GM21619 (cell line): ENCODE measurements around the gene NKX1-2.

Source experiments
- ATAC-seq: cut with Tn5 transposase; IDR thresholded peaks from one replicate; pipeline ENCODE4 v1.9.1; 2021; ENCODE audit not compliant: unreplicated experiment

NKX1-2 gene

DNA sequence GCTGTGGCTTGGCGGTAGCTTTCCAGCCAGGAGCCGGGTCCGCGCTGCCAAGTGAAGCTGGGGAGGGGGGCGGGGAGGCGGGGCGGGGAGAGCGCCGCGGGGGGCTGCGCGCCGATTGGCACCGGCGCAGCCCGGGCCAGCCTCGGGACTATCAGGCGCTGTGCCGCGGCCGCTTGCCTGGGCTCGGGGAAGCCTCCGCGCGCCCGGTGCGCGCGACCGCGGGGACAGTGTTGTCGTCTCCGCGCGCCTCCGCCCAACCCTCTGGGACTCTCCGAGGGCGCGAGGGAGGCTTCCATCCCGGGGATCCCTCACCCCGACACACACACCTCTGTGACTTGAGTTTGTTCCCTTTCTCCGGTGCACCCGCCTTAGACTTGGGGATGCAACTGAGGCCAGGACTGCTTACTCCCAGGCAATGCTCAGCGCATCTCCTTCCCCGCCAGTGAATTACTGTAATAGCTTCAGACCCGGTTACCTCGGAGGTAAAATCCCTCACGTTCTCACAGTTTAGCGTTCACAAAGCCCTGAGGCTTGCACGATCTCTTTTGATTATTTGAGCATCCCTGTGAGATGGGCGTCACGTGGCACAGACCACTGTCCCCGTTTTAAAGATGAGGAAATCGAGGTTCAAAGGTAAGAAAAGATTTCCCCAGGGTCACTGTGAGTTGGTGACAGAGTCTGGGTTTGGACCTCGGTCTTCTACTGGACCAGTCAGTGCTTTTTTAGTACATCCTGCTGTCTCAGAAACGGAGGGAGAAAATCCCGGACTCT is at the start of gene NKX1-2:
Gene NKX1-2 (minus strand): TSS at position 24 of the 771 bp plus-strand sequence. CDS start 92 bp downstream, outside the sequence.
- no peak for ATAC-seq

DNA sequence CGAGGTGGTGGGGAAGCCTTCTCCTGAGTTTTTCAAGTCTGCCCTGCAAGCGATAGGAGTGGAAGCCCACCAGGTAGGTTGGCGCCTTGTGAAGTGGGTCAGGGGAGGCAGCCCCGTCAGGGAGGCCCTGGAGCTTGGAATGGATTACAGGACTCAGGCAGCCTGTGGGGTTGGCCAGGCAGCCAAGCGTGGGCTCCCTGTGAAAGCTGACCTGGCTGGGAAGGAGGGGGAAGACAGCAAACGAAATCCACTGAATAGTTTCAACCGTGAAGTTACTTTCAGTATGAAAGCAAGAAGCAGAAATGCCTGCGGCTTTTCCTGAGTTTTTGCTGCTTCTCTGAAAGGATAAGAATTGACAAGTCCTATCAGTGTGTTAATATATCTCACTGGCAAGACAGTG is 48.2 kb upstream of the NKX1-2 start:
- no peak for ATAC-seq

DNA sequence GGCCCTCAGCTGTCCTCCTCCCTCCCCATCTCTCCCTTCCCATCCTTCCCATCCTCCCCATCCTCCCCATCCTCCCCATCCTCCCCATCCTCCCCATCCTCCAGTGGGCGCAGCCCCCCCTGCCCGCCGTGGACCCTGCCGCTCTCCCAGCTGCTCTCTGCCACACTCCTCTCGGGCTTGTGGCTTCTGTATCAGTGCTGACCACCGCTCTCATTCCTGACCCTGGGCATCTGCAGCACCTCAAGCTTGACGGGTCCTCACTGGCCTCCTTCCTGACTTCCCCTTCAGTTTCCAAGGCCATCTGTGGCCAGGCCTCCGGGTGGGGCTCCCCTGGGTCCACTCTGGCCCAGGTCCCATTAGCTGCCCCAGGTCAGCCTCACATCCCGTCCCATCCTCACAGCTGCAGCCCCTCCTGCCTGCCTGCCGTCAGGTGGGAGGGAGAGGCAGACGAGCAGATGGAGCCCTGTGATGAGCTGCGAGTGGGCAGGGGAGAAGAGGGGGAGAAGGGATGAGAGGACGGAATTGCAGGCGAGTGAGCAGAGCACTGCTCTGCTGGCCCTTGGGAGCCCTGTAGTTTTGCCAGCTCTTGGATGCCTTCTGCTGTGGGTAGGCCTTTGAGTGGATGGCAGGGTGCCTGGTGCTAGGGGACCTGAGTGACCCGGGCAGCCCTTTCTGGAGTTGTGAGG is 47.5 kb upstream of the NKX1-2 start:
- ATAC-seq, result no peak

DNA sequence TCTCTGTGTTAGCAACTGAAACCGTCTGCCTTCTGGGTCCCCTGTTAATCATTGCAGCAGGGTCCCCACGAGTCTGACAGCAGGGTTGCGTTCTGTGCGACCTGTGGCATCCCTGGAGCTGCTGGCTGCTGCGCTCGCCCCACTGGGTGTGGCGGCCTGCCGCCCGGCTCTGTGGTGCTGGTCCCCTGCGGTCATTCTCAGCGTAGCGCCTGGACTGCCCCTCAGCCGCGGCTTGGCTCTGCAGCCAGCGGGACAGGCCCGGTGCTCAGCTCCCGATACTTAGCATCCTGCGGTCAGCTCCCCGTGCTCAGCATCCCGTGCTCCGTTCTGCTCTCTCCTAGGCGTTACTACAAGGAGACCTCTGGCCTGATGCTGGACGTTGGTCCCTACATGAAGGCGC is 46.8 kb upstream of the NKX1-2 start:
- no peak for ATAC-seq

DNA sequence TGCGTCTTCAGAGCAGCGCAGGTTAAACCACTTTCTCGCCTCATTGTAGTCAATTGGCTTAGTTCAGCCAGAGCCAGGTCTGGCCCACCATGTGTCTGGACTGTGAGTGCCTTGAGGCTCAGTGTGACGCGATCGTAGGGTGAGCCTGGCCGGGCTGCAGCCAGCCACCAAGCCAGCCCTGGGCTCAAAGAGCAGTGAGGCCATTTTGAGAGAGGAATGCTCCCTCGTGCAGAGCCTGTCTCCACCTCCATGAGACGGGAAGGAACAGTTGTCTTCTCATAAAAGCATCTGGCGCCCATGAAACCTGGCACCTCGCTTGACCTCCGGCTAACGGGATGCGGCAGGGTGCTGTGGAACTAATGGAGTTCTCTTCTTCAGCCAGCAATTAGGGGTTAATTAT is 46.3 kb upstream of the NKX1-2 start:
- no peak for ATAC-seq

DNA sequence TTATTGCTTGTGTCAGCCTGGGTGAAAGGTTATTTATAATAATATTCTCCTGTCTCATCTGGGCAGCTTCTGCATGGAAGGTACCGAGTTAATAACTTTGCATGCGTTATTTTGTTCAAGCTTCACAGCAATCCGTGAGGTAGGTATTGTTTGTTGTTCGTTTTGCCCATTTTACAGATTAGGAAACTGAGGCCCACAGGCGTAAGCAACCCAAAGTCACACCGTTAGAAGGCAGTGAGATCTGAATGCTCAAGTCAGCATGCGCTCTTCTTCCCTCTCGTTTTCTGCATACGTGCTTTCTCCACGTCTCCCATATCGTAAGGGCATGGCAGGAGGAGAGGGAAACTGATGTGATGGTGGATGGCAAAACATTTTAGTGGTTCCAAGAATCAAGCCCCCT is 45.9 kb upstream of the NKX1-2 start:
- ATAC-seq, result no peak

DNA sequence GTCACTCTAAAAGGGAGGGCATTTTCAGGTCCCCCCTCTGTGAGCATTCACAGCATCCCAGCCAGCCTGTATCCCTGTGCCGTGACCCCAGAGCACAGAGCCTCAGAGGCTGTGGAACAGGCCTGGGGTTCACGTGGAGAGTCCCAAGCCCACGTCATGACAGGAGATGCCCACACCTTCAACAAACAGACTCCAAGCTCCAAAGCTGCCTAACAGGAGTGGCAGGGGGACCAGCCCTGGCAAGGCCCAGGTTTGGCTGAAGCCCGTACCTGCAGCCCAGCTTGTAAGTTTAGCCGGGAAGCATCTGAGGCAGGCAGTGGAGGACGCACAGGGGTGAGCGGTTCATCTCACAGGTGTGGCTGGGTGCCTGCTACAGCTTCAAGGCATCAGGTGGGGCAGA is 45.3 kb upstream of the NKX1-2 start:
- ATAC-seq, result no peak

DNA sequence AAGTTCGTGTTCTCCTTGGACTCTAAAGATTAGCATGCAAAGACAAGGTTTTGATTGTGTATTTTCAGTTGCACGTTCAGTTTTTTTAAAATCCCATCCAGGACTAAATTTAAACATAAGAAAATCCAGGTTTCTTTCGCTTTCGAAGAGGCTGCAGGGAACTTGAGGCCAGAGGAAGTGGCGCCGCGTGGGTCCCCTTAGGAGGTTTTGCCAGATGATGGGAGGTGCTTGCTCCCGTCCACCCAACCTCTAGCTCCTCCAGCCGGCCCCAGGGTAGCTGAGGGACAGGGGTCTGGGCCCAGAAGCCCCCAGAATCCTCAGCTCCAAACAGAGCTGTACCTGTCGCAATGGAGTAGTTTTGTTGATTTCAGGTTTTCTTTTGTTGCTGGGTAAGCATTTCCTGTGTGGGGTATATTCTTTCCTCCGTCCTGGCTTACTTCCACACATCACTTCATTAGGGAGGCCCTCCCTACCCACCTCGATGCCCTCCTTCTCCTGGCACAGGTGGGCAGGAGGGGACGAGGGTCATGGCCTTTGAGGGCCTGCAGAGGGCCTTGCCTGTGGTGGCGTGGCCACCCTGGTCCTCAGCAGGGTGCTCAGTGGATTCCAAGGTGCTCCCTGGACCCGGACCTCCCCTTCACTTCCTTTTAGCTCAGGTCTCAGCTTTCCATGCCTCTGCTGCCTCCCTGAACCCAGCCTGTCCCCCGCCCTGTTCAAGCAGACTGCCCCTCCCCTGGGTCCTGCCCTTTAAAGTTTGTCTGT is 44.4 kb upstream of the NKX1-2 start:
- no peak for ATAC-seq

DNA sequence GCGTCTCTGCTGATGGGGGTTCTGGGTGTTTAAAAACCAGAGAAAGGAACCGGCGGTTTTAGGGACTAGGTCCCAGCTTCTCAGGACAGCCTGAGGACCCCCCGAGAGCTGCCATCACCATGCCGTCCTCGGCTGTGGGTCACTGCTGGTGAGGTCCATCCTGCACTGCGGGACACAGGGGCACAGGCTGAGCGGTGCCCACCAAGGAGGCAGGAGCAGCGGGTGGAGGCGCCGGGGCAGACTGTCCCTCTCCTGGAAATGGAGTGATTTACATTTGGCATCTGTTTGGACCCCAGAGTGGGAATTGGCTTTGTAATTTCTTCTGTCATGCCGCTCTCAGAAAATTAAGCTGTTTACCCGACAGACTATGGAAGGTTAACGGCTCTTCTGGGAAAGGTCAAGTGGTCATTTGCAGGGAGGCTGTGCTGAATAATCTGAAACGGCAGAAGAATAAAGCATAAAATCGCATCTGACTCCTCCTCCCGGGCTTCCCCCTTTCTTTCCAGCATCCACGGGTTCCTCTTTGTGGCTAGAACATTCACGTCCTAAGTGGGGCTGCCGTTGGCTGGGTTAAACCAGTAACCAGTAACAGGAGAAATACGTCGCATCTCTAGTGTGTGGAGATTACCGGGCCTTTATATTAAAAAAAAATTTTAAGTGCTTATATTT is 43.5 kb upstream of the NKX1-2 start:
- ATAC-seq, result no peak

DNA sequence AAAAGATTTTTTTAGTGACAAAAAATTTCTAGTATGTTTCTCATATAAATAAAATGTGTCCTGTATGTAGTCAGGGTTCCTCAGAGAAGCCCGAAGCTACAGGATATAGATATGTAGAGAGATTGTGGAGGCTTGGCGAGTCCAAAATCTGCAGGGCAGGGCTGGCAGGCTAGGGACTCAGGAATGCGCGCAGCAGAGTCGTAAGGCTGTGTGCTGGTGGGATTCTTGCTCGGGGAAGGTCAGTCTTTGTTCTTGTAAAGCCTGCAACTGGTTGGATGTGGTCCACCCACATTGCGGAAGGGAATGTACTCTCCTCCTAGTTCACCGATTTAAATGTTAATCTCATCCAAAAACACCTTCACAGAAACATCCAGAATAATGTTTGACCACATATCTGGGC is 42.4 kb upstream of the NKX1-2 start:
- ATAC-seq, result no peak

DNA sequence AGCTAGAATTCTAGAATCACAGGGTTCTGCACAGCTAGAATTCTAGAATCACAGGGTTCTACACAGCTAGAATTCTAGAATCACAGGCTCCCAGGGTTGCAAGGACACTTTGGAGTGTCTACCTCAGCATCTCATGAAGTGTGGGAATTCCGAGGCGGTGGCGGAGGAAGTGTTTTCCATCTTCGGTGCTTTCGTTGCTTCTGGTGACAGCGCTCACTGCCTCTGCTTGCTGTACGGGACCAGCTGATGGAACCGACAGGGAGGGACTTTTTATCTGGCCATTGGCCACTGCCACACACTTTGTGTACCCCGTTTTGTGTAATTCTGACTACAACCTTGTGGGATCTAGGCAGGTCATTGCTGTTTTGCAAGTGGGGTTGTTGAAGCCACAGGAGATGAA is 41.3 kb upstream of the NKX1-2 start:
- ATAC-seq, result no peak

DNA sequence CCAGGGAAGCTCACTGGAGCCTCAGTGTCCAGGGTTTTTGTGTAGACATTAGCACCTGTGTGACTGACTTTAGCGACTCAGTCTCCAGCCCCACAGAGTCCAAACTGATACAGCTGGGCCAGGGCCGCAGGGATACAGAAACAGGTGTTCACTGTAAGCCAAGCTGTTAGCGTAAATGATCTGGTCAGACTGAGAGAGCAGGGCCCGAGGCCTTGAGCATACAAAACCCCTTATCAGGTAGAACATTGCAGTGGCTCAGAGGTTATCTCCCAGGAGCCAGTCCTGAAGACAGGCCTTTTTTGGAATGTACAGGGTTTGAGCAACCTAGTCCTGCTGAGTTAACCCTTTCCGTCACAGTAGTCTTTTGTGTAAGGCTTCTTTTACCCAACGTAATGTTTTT is 36.8 kb upstream of the NKX1-2 start:
- ATAC-seq, result no peak

DNA sequence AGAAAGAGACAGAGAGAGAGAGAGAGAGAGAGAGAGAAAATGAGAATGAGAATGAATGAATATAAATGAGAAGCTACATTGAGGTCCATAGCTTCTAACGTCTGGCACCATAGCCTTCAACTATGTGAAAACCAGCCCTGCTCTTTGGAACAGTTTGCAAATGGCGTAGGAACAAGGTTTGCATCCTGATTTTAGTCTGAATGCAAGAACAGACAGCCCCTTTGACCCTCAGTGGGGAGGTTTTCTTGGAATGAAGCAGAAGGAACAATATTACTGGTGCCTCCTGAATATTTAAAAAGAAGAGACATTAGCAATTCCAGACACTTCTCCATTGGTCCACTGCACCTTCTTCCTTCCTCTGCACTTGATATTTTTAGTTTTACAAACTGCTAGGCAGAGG is 34.8 kb upstream of the NKX1-2 start:
- ATAC-seq, result no peak

DNA sequence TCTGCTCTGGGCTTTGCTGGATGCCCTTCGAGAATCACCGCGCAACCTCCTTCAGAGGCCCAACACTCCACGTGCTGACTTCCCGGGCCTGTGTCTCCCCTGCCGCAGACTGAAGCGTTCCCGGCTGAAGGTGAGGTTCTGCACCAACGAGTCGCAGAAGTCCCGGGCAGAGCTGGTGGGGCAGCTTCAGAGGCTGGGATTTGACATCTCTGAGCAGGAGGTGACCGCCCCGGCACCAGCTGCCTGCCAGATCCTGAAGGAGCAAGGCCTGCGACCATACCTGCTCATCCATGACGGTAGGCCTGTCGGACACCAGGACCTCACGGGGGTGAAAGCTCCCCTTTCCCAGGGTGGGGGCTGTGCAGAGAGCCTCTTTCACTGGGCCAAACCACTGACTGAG is 34.2 kb upstream of the NKX1-2 start:
- no peak for ATAC-seq

DNA sequence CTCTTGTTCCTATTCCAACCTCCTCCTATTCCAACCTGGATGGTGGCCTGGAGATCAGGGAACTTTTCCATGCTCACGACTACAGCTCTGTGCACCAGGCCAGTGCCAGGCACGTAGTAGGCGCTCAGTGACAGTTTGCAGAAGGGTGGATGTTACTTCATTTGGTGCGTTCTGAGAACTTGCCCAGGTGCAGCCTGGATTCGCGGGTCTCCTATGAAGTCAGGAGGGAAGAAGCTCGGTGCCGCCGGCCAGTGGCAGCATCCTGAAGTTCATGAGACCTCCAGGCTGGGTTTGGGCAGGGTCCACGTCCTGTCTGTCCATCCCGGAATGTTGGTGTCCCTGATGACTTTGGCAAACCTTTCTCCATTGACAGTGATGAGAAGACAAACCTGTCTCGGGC is 33.0 kb upstream of the NKX1-2 start:
- no peak for ATAC-seq

DNA sequence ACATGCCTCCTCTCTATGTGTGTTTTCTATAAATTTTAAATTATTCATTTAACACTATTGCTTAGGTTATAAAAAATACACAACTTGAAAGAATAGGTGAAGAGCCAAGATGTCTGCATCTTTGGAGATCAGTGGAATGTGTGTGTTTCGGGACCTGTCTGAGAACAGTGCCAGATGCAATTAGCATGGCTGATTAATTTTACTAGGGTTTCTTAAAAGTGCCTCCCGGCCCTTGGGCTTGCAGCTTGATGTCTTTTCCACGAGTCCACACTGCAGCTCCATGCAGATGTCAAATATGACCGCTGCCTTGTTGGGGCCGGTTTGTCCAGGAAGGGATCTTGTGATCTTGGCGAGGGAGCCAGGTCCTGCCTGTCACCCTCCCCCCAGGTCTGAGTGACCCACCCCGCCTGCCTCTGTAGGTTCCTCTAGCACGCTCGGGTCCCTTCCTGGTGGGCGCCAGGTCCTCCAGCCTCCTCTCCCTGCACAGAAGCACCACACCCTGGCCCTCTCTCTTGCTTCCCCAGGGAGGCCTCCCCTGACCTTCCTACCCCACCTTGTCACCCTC is 32.5 kb upstream of the NKX1-2 start:
- no peak for ATAC-seq

DNA sequence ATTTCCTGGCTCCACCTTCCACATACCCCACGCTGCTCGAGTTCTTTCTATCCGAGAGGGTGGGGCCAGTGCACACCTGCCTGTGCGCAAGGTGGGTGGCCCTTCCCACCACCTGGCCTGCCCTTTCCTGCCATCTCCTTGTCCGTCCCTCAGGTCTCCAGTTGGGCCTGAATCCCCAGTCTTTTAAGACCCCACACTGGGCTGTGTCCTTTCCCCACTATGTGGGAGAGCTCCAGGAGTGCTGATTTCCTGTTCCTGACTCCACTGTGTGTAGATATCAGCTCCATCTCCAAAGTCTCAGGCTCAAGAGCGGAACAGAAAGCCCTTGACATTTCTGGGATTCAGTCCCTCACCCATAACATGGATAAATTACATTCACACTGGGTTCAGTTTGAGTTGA is 31.9 kb upstream of the NKX1-2 start:
- ATAC-seq, result no peak

DNA sequence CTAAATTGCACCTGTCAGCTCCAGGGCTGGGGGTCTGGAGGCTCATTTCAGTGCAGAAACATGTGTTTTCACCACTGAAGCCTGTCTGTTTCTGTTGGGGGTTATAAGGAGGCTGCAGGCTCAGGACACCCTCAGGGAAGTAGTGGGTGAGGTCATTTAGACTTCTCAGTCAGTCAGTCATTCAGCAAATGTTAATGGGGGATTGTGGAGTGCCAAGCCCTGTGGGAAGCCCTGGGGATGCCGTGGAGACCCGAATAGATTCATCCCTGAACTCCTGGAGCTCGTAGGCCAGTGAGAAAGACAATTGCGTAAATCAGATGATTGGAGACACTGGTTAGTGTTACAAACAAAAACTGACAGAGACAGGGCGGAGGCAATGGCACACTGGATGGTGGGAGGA is 31.0 kb upstream of the NKX1-2 start:
- ATAC-seq, result no peak

DNA sequence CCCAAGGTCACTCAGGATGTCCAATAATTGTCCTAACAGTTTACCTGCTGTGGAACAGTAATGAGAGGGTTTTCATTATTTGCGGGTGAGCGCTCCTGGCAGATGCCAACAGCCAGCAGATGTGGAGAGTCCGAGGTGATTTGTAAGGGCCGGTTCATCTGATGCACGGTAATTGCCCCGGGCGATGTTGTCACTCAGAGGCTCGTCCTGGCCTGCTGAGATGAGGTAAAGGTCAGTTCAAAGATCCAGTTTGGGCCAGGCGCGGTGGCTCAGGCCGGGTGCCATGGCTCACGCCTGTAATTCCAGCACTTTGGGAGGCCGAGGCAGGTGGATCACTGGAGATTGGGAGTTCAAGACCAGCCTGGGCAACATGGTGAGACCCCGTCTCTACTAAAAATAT is 28.7 kb upstream of the NKX1-2 start:
- no peak for ATAC-seq

DNA sequence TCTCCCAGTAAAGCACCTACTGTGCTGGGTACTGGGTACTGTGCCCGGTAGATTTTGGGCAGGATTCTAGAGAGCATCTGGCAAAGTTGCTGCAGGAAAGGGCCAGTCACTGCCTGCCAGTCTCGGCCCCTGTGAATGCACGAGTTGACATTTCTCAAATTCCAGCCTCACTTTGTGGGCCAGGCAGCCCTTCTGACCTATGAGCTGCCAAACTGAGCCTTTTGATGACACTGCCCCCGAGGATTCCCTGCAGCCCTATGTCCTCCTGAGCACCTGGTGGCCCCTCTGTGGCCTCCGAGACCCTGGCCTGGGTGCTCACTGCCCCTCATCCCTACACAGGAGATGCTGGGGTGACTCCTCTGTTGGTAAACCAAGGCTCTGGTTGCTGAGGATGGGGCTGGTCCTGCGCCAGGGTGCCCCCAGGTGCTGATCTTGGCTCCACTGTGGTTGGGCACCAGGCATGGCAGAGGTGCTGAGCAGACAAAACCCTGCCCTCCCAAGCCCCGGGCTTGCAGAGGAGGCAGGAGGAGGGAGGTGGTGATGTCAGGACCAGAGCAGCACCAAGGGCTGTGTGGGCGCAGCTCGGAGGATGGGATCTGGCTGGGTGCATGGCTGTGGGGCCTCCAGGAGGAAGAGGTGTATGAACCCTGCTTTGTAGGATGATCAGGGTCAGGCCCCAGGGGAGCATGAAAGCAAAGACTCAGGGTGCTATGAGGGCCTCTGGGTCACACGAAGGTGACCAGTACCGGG is 28.0 kb upstream of the NKX1-2 start:
- no peak for ATAC-seq
